Body of pancreas (tissue), 4 donors: ENCODE data around the gene PDCD1LG2. TPM values are rescaled to one million over a fixed set of nuclear protein-coding genes. Genes with fewer than 3 reads are reported as not detected.

Experiments used
- ATAC-seq: fragments of 150-250 bp; one replicate; pipeline ENCODE4 v1.9.1; 2016
- DNase-seq, 4 donors: peaks; one replicate each; pipeline ENCODE4 v3.0.0-alpha.2; 2019
- H3K27ac ChIP-seq, 4 donors: fragments of 200-600 bp; sonication (generic); 1 replicate in 3 of 4; 2 replicates in 1 of 4; pipeline versions ENCODE4 v1.5.1 to v1.6.1; 2016 to 2019; ENCODE audit warnings: mild to moderate bottlenecking in 1 of 4, mixed read lengths in 1 of 4, moderate library complexity in 1 of 4
- H3K27me3 ChIP-seq, 2 donors: fragments of 200-600 bp; sonication (generic); one replicate each; pipeline ENCODE4 v1.6.0; 2016; ENCODE audit warnings: mild to moderate bottlenecking in 1 of 2
- H3K36me3 ChIP-seq, 2 donors: fragments of 200-600 bp; sonication (generic); replicated peaks in 1 of 2; 2 replicates each; pipeline ENCODE4 v1.5.1; 2016; ENCODE audit warnings: low read depth in 2 of 2; ENCODE audit not compliant: insufficient read depth in 1 of 2
- H3K4me1 ChIP-seq: fragments of 200-600 bp; sonication (generic); one replicate; pipeline ENCODE4 v1.6.0; 2016
- H3K4me3 ChIP-seq, 2 donors: fragments of 200-600 bp; sonication (generic); 1 replicate in 1 of 2; 2 replicates in 1 of 2; pipeline ENCODE4 v1.5.1; 2016 to 2019
- H3K9me3 ChIP-seq, 3 donors: fragments of 200-600 bp; sonication (generic); 1 replicate in 2 of 3; 2 replicates in 1 of 3; pipeline ENCODE4 v1.5.1; 2016
- POLR2A ChIP-seq, 3 donors: fragments of 450-650 bp; IDR thresholded peaks; one replicate each; pipeline ENCODE4 v1.6.1; 2016; ENCODE audit warnings: antibody characterized with exemption in 3 of 3, mild to moderate bottlenecking in 2 of 3
- WGBS, 2 donors: methylation state at CpG; one replicate each; pipeline ENCODE4 v1.1.5; 2017; 5-methylcytosine and 5-hydroxymethylcytosine counted together
- intact Hi-C: fragments of 100-400 bp; cut with DNase I; formaldehyde crosslinking; loops from one replicate; pipeline ENCODE4 v1.15.1; 2023
- total RNA-seq, 2 donors: library from RNA; depleted of rRNA; stranded (reverse); fragments of >200 nt; gene quantifications; one replicate each; pipeline ENCODE4 v1.1.0, GENCODE V29; 2016
- TF ChIP-seq, protein P1 (sequence below), 7 experiments: fragments of 450-650 bp in 4 of 7; fragments of 200-600 bp in 3 of 7; sonication (generic) in 3 of 7; IDR thresholded peaks; one replicate each; pipeline ENCODE4 v1.5.1; 2016 to 2019; ENCODE audit warnings: antibody characterized with exemption in 7 of 7

The PDCD1LG2 gene
- total RNA-seq, 2 donors from 2014 or later: 0.99 to 1.3 TPM

DNA sequence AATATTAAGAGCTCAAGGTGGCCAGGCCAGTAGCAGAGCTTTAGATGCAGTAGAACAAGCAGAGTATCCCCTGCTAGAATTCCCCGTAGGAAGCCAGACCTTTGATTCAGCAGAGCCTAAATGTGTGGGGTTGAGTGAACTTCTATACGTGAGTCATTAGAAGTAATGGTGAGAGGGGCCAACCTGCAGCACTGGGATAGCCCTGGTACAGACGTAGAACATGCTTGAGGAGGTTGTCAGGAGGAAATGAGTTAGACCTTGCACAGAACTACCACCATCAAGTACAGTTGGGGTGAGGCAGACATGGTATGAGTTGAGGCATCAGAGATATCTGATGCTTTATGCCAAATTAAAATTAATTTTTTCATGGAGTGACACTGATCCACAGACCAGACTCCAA is 42.0 kb downstream of the PDCD1LG2 start:
- TF ChIP-seq, protein P1, sequence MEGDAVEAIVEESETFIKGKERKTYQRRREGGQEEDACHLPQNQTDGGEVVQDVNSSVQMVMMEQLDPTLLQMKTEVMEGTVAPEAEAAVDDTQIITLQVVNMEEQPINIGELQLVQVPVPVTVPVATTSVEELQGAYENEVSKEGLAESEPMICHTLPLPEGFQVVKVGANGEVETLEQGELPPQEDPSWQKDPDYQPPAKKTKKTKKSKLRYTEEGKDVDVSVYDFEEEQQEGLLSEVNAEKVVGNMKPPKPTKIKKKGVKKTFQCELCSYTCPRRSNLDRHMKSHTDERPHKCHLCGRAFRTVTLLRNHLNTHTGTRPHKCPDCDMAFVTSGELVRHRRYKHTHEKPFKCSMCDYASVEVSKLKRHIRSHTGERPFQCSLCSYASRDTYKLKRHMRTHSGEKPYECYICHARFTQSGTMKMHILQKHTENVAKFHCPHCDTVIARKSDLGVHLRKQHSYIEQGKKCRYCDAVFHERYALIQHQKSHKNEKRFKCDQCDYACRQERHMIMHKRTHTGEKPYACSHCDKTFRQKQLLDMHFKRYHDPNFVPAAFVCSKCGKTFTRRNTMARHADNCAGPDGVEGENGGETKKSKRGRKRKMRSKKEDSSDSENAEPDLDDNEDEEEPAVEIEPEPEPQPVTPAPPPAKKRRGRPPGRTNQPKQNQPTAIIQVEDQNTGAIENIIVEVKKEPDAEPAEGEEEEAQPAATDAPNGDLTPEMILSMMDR (IDR thresholded peaks at IDR 0.05): no peak
- TF ChIP-seq POLR2A (IDR thresholded peaks at IDR 0.05): no peak
- intact Hi-C loops: no loop called here
- no peak overlapping the region for H3K4me3 ChIP-seq
- DNase-seq (no peak), ATAC-seq (no peak)
- no peak overlapping the region for H3K27ac ChIP-seq
- 78 to 80% methylated on average over 3 of the region's 3 CpGs for WGBS, 2 donors
- no peaks in the 10 kb centered on the region for H3K9me3 ChIP-seq
- H3K27me3 ChIP-seq: no peaks in the 10 kb centered on the region
- H3K36me3 ChIP-seq: no peaks in the 10 kb centered on the region
- no peaks in the 10 kb centered on the region for H3K4me1 ChIP-seq

DNA sequence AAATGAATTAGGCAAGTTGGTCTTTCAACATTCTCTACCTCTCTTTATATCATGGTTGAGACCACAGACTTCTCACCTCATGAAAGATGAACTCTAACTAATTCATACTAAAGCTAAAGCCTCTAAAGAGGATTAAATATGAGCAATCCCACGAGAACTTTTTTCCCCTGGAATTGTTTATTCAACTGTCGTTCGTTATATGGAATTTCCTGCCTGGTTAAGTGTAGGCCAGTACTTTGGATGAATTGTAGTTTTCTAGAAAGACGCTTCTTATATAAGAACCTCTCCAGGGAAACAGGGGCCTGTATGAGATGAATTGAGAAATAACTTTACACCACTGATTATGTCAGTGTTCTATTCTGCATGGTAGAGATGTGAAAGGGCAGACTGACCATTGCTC is 42.9 kb downstream of the PDCD1LG2 start:
- 55 to 65% methylated on average over 4 of the region's 4 CpGs for WGBS, 2 donors
- DNase-seq: no peak
- intact Hi-C loops: no loop called here

DNA sequence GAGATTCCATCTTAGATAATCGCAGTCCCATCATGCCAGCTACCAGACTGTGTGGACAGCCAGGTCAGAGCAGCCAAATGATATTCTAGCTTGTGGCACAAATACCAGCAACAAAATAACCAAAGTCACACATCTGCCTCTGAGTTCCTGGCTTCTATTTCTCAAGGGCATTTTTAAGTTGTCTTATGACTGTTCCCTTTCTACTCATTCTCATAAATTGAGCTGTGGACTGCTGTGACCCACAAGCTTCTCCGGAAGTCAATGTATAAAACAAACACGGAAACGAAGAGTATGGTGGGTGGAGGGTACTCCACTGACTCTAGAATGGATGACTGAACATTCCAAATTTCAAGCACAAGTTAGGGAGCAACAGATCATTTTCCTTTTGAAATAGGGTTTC is 43.9 kb downstream of the PDCD1LG2 start:
- intact Hi-C loops: no loop called here
- WGBS, 2 donors: 58 to 67% methylated on average over 4 of the region's 4 CpGs
- ATAC-seq (no peak), DNase-seq (no peak)
- Histone ChIP-seq H3K4me3 (no peak overlapping the region), H3K27me3 (no peaks in the 10 kb centered on the region), H3K27ac (no peak overlapping the region), H3K36me3 (no peaks in the 10 kb centered on the region), H3K9me3 (no peaks in the 10 kb centered on the region), H3K4me1 (no peaks in the 10 kb centered on the region)
- TF ChIP-seq POLR2A (IDR thresholded peaks at IDR 0.05): no peak
- TF ChIP-seq, protein P1 (IDR thresholded peaks at IDR 0.05): no peak

More for the DNA sequence above, 42.9 kb downstream of the PDCD1LG2 start:
- H3K4me3 ChIP-seq: no peak overlapping the region
- H3K27ac ChIP-seq: no peak overlapping the region
- H3K27me3 ChIP-seq: no peaks in the 10 kb centered on the region
- TF ChIP-seq, protein P1 (IDR thresholded peaks at IDR 0.05): no peak
- TF ChIP-seq POLR2A (IDR thresholded peaks at IDR 0.05): no peak
- no peaks in the 10 kb centered on the region for H3K4me1 ChIP-seq
- H3K36me3 ChIP-seq: no peaks in the 10 kb centered on the region
- no peak for ATAC-seq
- H3K9me3 ChIP-seq: no peaks in the 10 kb centered on the region

DNA sequence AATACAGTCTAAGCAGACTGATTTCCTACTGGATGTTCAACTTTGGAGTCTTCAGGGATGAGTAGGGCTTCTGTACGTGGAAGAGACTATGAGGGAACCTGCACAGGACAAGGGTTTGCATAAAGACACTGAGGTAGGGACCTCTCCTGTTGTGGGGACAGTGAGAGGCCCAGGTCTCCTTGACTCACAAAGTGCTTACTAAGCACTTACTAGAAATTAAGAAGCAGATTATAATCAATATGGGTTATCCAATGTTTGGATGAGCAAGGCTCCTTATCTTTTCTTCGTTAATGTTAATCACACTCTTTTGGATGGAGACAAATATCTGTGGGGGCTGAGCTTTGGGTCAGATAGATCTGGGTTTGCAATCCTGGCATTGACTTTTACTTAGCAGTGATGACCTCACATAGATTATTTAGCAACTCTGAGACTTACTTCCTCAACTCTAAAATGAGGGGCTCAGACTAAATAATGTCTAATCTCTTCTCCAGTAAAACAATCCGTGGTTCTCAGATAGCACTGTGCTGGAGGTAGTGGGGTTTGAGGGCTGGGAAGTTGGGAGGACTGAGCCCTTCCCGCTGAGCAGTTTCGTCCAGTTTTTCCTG is 45.9 kb downstream of the PDCD1LG2 start:
- no peaks in the 10 kb centered on the region for H3K36me3 ChIP-seq
- no peaks in the 10 kb centered on the region for H3K4me1 ChIP-seq
- ATAC-seq (no peak), DNase-seq (no peak)
- no peaks in the 10 kb centered on the region for H3K27me3 ChIP-seq
- intact Hi-C loops: no loop called here
- H3K27ac ChIP-seq: no peak overlapping the region
- no peak for TF ChIP-seq POLR2A (IDR thresholded peaks at IDR 0.05)
- TF ChIP-seq, protein P1 (IDR thresholded peaks at IDR 0.05): no peak
- 77 to 79% methylated on average over 5 of the region's 5 CpGs for WGBS, 2 donors
- H3K9me3 ChIP-seq: no peaks in the 10 kb centered on the region
- H3K4me3 ChIP-seq: no peak overlapping the region
